CD4-positive, alpha-beta T cell treated with Interleukin-15 for 4 hours (primary cell): ENCODE data around the gene CRACR2A.

ENCODE experiments used
- DNase-seq: peaks from one replicate; pipeline ENCODE4 v3.0.0-alpha.2; 2020; ENCODE audit warnings: low spot score

CRACR2A gene

GRCh38 chr12:3598896-3599860, 153.7 kb downstream of the CRACR2A start:
- no peak for DNase-seq

GRCh38 chr12:3597526-3598210, 155.2 kb downstream of the CRACR2A start:
- DNase-seq = no peak

GRCh38 chr12:3596703-3597415, 156.1 kb downstream of the CRACR2A start:
- DNase-seq = no peak

- no peak for DNase-seq
Measured at GRCh38 chr12:3595721-3596120, 157.2 kb downstream of the CRACR2A start.

- DNase-seq = no peak
Measured at GRCh38 chr12:3594966-3595365, 157.9 kb downstream of the CRACR2A start.

- DNase-seq = no peak
Measured at GRCh38 chr12:3593906-3594483, 158.9 kb downstream of the CRACR2A start.

GRCh38 chr12:3592856-3593625, 159.9 kb downstream of the CRACR2A start:
- DNase-seq = no peak

- DNase-seq = no peak
Measured at GRCh38 chr12:3589745-3590144, 163.2 kb downstream of the CRACR2A start.

- no peak for DNase-seq
Measured at GRCh38 chr12:3587402-3588013, 165.4 kb downstream of the CRACR2A start.

GRCh38 chr12:3583656-3584334, 169.1 kb downstream of the CRACR2A start:
- DNase-seq = no peak

GRCh38 chr12:3580094-3580749, 172.7 kb downstream of the CRACR2A start:
- no peak for DNase-seq

GRCh38 chr12:3579446-3580093, 173.3 kb downstream of the CRACR2A start:
- DNase-seq = no peak

- no peak for DNase-seq
Measured at GRCh38 chr12:3578557-3578956, 174.4 kb downstream of the CRACR2A start.

GRCh38 chr12:3576891-3577290, 176.0 kb downstream of the CRACR2A start:
- DNase-seq = no peak

- no peak for DNase-seq
Measured at GRCh38 chr12:3574986-3575385, 177.9 kb downstream of the CRACR2A start.

GRCh38 chr12:3572560-3572959, 180.3 kb downstream of the CRACR2A start:
- DNase-seq = no peak

GRCh38 chr12:3571724-3572123, 181.2 kb downstream of the CRACR2A start:
- DNase-seq = no peak

GRCh38 chr12:3571323-3571722, 181.6 kb downstream of the CRACR2A start:
- DNase-seq = no peak

GRCh38 chr12:3568695-3569094, 184.2 kb downstream of the CRACR2A start:
- DNase-seq = no peak
